Brain microvascular endothelial cell (primary cell): ENCODE data around the gene TNFRSF19.

ENCODE experiments used
- DNase-seq: peaks from one replicate; pipeline ENCODE4 v3.0.0-alpha.2; 2020
- H3K27ac ChIP-seq: fragments of 250-450 bp; sonication (Bioruptor Pico); 2 replicates; pipeline ENCODE4 v1.5.1; 2020; ENCODE audit warnings: mild to moderate bottlenecking, moderate library complexity
- H3K27me3 ChIP-seq: fragments of 250-450 bp; sonication (Bioruptor Pico); replicated peaks from 2 replicates; pipeline ENCODE4 v1.5.1; 2020; ENCODE audit warnings: mild to moderate bottlenecking
- H3K36me3 ChIP-seq: fragments of 250-450 bp; sonication (Bioruptor Pico); replicated peaks from 2 replicates; pipeline ENCODE4 v1.5.1; 2020; ENCODE audit warnings: mild to moderate bottlenecking
- H3K4me3 ChIP-seq: 2 replicates; pipeline ENCODE4 v1.5.1; 2011; ENCODE audit warnings: low read depth, mild to moderate bottlenecking, control low read depth, low read length, moderate library complexity
- CTCF ChIP-seq: IDR thresholded peaks from 2 replicates; pipeline ENCODE4 v1.5.1; 2011; ENCODE audit warnings: low read depth, mild to moderate bottlenecking, moderate library complexity, low read length, control low read depth, inconsistent platforms; ENCODE audit errors: missing control alignments
- in situ Hi-C: cut with HindIII; loops from 2 replicates; pipeline ENCODE4 v1.10.0; 2017; ENCODE audit warnings: low sequenced_read_pairs, low pct_ligation_motif_present

Gene TNFRSF19

GRCh38 chr13:23644126-23644419, 73.9 kb downstream of the TNFRSF19 start:
- Histone ChIP-seq H3K4me3 (no peak overlapping the region), H3K36me3 (no peaks in the 10 kb centered on the region), H3K27ac (peak overlapping the region; percentile 55), H3K27me3 (no peaks in the 10 kb centered on the region)
- in situ Hi-C loops = no loop called here
- TF ChIP-seq CTCF = no peak
- no peak for DNase-seq

GRCh38 chr13:23644527-23645138, 74.4 kb downstream of the TNFRSF19 start:
- H3K27me3 ChIP-seq = no peaks in the 10 kb centered on the region
- no peak for TF ChIP-seq CTCF
- H3K27ac ChIP-seq = peak overlapping the region; percentile 55
- H3K36me3 ChIP-seq = no peaks in the 10 kb centered on the region
- DNase-seq = peak; percentile 84
- H3K4me3 ChIP-seq = no peak overlapping the region
- in situ Hi-C loops = no loop called here

GRCh38 chr13:23645851-23646250, 75.6 kb downstream of the TNFRSF19 start:
- H3K4me3 ChIP-seq = no peak overlapping the region
- in situ Hi-C loops = no loop called here
- H3K27me3 ChIP-seq = no peaks in the 10 kb centered on the region
- no peak for DNase-seq
- no peak for TF ChIP-seq CTCF
- H3K27ac ChIP-seq = no peak overlapping the region
- H3K36me3 ChIP-seq = no peaks in the 10 kb centered on the region

GRCh38 chr13:23651439-23651838, 81.2 kb downstream of the TNFRSF19 start:
- Histone ChIP-seq H3K27me3 (no peaks in the 10 kb centered on the region), H3K27ac (no peak overlapping the region), H3K36me3 (no peaks in the 10 kb centered on the region), H3K4me3 (no peak overlapping the region)
- DNase-seq = no peak
- in situ Hi-C loops = no loop called here
- TF ChIP-seq CTCF = no peak

- TF ChIP-seq CTCF = no peak
- in situ Hi-C loops = no loop called here
- Histone ChIP-seq H3K27ac (no peak overlapping the region), H3K36me3 (no peaks in the 10 kb centered on the region), H3K4me3 (no peak overlapping the region), H3K27me3 (no peaks in the 10 kb centered on the region)
- no peak for DNase-seq
Observed at GRCh38 chr13:23651887-23652286, 81.7 kb downstream of the TNFRSF19 start.
